KOPT-K1 (cell line): ENCODE results near the gene C9orf72.
A peak's percentile ranks its signal among the peaks of the same experiment; 100 is the strongest.
"Not testable (repeated sequence)": the region's sequence is repeated elsewhere in the genome, so short reads cannot be mapped to it uniquely, and the experiment has no call there.

Experiments used
- H3K27ac ChIP-seq: fragments of 200-600 bp; sonication (generic); 2 replicates; pipeline ENCODE4 v1.5.1; 2016; ENCODE audit warnings: antibody characterized with exemption, mild to moderate bottlenecking, low read depth, low read length; ENCODE audit not compliant: poor library complexity, severe bottlenecking
- H3K36me3 ChIP-seq: fragments of 200-600 bp; sonication (generic); 2 replicates; pipeline ENCODE4 v1.5.1; 2017; ENCODE audit warnings: antibody characterized with exemption, mild to moderate bottlenecking, low read length, moderate library complexity; ENCODE audit not compliant: insufficient read depth
- H3K9me3 ChIP-seq: fragments of 200-600 bp; sonication (generic); 2 replicates; pipeline ENCODE4 v1.5.1; 2017; ENCODE audit warnings: antibody characterized with exemption, low read length, mild to moderate bottlenecking; ENCODE audit not compliant: insufficient read depth, poor library complexity, severe bottlenecking

Gene C9orf72

GRCh38 chr9:27572918-27573633 is at the start of gene C9orf72:
Gene C9orf72 (minus strand): TSS chr9:27573481. CDS start chr9:27567120, 6,361 bp downstream.
- peak within 1 kb of the TSS; percentile 54 for H3K27ac ChIP-seq
- peaks cover 8% of the 10 kb centered on the region for H3K9me3 ChIP-seq
- H3K36me3 ChIP-seq, result no peaks in the 10 kb centered on the region

- H3K27ac ChIP-seq, result no peak overlapping the region
- no peaks in the 10 kb centered on the region for H3K9me3 ChIP-seq
- no peaks in the 10 kb centered on the region for H3K36me3 ChIP-seq
These were observed 49.5 kb upstream of the C9orf72 start for GRCh38 chr9:27622693-27623340.

DNA sequence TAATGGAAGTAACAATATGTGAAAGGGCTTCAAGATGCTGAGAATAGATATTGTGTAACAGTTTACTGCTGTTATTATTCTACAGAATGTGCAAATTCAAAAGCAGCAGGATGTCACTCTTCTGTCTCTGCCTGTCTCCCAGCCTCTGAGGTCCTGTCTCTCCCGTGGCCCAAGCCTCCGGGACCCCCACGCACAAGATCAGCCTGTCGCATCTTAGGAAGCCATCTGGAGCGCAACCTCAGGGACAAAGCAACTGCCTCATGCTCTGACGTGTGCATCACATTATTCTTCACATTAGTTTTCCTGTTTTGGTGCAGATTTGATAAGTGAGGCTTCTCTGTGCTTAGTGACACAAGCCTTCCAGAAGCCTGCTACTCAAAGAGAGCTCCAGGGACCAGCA is 46.5 kb upstream of the C9orf72 start:
- Histone ChIP-seq H3K9me3 (no peaks in the 10 kb centered on the region), H3K27ac (no peak overlapping the region), H3K36me3 (no peaks in the 10 kb centered on the region)

- Histone ChIP-seq H3K27ac (no peak overlapping the region), H3K9me3 (no peaks in the 10 kb centered on the region), H3K36me3 (no peaks in the 10 kb centered on the region)
These were observed 44.8 kb upstream of the C9orf72 start for GRCh38 chr9:27618066-27618465.

DNA sequence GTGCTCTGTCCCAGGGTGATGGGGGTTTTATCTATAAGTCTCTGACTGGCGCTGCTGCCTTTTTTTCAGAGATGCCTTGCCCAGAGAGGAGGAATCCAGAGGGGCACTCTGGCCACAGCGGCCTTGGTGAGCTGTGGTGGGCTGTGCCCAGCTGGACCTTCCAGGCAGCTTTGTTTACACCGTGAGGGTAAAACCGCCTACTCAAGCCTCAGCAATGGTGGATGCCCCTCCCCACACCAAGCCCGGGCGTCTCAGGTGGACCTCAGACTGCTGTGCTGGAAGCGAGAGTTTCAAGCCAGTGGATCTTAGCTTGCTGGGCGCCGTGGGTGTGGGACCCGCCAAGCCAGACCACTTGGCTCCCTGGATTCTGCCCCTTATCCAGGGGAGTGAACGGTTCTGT is 41.3 kb upstream of the C9orf72 start:
- H3K9me3 ChIP-seq, result no peaks in the 10 kb centered on the region
- no peak overlapping the region for H3K27ac ChIP-seq
- no peaks in the 10 kb centered on the region for H3K36me3 ChIP-seq

- H3K9me3 ChIP-seq, H3K27ac ChIP-seq, H3K36me3 ChIP-seq: not testable (repeated sequence)
These were observed 38.8 kb upstream of the C9orf72 start for GRCh38 chr9:27612036-27612435.

DNA sequence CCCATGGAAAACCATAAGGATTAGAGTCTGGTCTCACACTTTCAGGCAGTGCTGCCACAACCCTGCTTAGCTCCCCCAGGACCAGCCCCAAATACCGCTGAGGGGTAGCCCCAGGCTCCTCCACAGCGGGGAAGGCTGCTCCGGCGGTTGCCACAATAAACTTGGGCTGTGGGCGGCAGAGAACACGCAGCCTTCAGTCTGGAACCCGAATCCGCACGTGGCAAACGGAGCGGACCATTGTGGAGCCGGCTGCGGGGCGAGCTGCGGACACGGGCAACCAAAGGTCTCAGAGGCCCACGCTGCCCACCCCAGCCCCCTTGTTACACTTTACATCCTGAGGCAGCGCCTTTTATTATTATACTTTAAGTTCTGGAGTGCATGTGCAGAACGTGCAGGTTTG is 37.3 kb upstream of the C9orf72 start:
- H3K9me3 ChIP-seq, result no peaks in the 10 kb centered on the region
- H3K36me3 ChIP-seq, result no peaks in the 10 kb centered on the region
- H3K27ac ChIP-seq, result no peak overlapping the region

DNA sequence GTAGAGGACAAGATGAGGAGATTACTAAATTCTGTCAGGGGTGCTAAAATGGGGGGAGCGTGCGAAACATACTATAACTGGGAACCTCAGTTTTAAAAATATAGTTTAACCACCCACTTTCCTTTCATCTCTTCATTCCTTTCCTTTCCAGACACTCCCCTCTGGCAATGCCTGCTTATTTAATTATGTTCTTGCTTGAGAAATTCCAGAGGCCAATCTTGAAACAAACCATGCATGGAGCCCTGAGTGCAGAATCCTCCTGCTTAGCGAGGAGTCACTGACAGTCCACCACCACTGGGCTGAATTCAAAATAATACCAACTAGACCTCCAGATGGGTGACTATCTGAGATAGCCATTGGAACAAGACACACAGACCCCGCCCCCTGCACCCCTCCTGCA is 29.7 kb upstream of the C9orf72 start:
- Histone ChIP-seq H3K27ac (no peak overlapping the region), H3K36me3 (no peaks in the 10 kb centered on the region), H3K9me3 (no peaks in the 10 kb centered on the region)

- H3K36me3 ChIP-seq, result no peaks in the 10 kb centered on the region
These were observed 29.0 kb upstream of the C9orf72 start for GRCh38 chr9:27602142-27602861.

GRCh38 chr9:27601396-27601795 is 28.1 kb upstream of the C9orf72 start:
- Histone ChIP-seq H3K9me3 (no peaks in the 10 kb centered on the region), H3K36me3 (no peaks in the 10 kb centered on the region), H3K27ac (no peak overlapping the region)

More at GRCh38 chr9:27602142-27602861, 29.0 kb upstream of the C9orf72 start:
- Histone ChIP-seq H3K27ac (no peak overlapping the region), H3K9me3 (no peaks in the 10 kb centered on the region)

- Histone ChIP-seq H3K27ac (no peak overlapping the region), H3K9me3 (no peaks in the 10 kb centered on the region)
These were observed 27.0 kb upstream of the C9orf72 start for GRCh38 chr9:27600256-27600655.

DNA sequence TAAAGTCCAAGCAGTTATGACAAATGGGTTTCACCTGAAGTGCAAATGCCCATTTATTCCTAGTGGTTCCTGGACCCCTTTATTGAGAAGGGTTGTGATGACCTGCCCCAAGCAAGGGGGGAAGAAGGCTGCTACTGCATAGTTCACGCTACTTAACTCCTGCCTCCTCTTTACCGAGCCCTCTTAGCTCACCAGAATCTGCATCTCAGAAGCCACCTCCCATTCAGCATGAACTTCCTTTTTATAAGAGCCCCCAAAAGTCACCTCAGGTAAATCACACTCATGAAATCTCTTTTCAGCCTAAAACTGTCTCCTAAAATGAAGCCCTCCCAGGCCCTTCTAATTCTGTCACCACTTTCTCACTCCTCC is 26.6 kb upstream of the C9orf72 start:
- Histone ChIP-seq H3K36me3 (no peaks in the 10 kb centered on the region), H3K27ac (no peak overlapping the region), H3K9me3 (no peaks in the 10 kb centered on the region)

More at GRCh38 chr9:27600256-27600655, 27.0 kb upstream of the C9orf72 start:
- H3K36me3 ChIP-seq, result no peaks in the 10 kb centered on the region

DNA sequence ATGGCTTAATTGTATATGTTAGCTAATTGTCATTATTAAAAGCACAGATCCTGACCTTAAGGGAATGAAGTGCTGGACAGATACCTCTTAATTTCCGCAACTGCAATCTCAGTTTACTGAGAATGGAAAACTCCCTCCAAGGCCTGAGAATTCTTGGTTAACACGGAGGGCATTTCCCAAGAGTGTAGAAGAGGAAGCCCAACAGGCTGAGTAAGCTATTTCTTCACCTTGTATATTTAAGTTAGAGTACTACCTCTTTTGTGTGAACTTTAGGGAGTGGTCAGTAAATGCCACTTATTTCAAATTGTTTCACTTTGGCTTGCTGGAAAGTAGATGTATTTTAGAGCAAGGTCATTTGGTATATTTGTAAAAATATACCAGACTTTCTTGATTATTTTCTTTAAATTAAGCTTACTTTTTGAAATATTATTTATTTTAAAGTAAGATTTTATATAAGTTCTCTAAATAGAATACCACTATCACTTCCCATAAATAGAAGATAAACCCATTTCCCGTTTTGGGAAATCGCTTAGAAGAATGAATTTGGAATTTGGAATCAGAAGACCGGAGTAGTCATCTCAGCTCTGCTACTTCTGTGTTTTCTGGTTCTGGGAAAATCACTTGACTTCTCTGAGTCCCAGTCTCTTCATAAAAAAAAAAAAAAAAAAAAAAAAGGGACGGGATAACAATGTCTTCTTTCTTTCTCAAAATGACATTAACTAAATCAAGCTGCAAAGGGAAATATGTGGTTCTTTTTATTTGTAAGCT is 26.0 kb upstream of the C9orf72 start:
- Histone ChIP-seq H3K9me3 (no peaks in the 10 kb centered on the region), H3K27ac (no peak overlapping the region), H3K36me3 (no peaks in the 10 kb centered on the region)

- no peaks in the 10 kb centered on the region for H3K36me3 ChIP-seq
- no peaks in the 10 kb centered on the region for H3K9me3 ChIP-seq
- no peak overlapping the region for H3K27ac ChIP-seq
These were observed 22.5 kb upstream of the C9orf72 start for GRCh38 chr9:27595733-27596132.

GRCh38 chr9:27591672-27592071 is 18.4 kb upstream of the C9orf72 start:
- Histone ChIP-seq H3K9me3 (no peaks in the 10 kb centered on the region), H3K36me3 (no peaks in the 10 kb centered on the region), H3K27ac (no peak overlapping the region)
